Testis (tissue), 3 donors: ENCODE results near the gene ADD3. TPM values are rescaled to one million over a fixed set of nuclear protein-coding genes. Genes with fewer than 3 reads are reported as not detected.
A peak's percentile ranks its signal among the peaks of the same experiment; 100 is the strongest.

Source experiments
- DNase-seq: peaks from one replicate; pipeline ENCODE4 v3.0.0-alpha.2; 2019
- H3K27ac ChIP-seq, 2 donors: fragments of 200-600 bp; sonication (generic); one replicate each; pipeline ENCODE4 v1.5.1; 2019
- H3K27me3 ChIP-seq: fragments of 200-600 bp; sonication (generic); one replicate; pipeline ENCODE4 v1.5.1; 2019
- H3K36me3 ChIP-seq: fragments of 200-600 bp; sonication (generic); one replicate; pipeline ENCODE4 v1.5.1; 2017; ENCODE audit warnings: low read depth; ENCODE audit errors: missing control alignments
- H3K4me1 ChIP-seq: fragments of 200-600 bp; sonication (generic); one replicate; pipeline ENCODE4 v1.5.1; 2019
- H3K4me3 ChIP-seq, 2 donors: fragments of 200-600 bp; sonication (generic); one replicate each; pipeline ENCODE4 v1.5.1; 2017 to 2019
- H3K9me3 ChIP-seq: fragments of 200-600 bp; sonication (generic); one replicate; pipeline ENCODE4 v1.5.1; 2017
- CTCF ChIP-seq, 3 experiments: fragments of 450-650 bp in 2 of 3; fragments of 200-600 bp in 1 of 3; sonication (generic) in 1 of 3; IDR thresholded peaks; one replicate each; pipeline ENCODE4 v1.5.1; 2016 to 2019; ENCODE audit warnings: antibody characterized with exemption in 3 of 3, mild to moderate bottlenecking in 2 of 3, moderate library complexity in 1 of 3
- POLR2A ChIP-seq: fragments of 450-650 bp; IDR thresholded peaks from one replicate; pipeline ENCODE4 v1.6.1; 2017; ENCODE audit warnings: antibody characterized with exemption, mild to moderate bottlenecking, moderate library complexity
- WGBS, 2 donors: methylation state at CpG; one replicate each; pipeline ENCODE4 v1.1.5; 2018; 5-methylcytosine and 5-hydroxymethylcytosine counted together
- intact Hi-C: fragments of 100-400 bp; cut with DNase I; formaldehyde crosslinking; loops from one replicate; pipeline ENCODE4 v1.15.1; 2023; ENCODE audit warnings: low total_unique reads
- polyA plus RNA-seq: library from polyadenylated mRNA; stranded (reverse); fragments of 350-450 nt; fragmentation: Illumina TruSeq; extraction: RNeasy Lipid Tissue Mini Kit (QIAGEN cat#74804); gene quantifications from one replicate; pipeline ENCODE4 v1.2.3, GENCODE V29; 2014; ENCODE audit warnings: low read depth, low replicate concordance; ENCODE audit not compliant: insufficient read depth
- total RNA-seq, 2 donors: library from RNA; depleted of rRNA; stranded (reverse); fragments of >200 nt; gene quantifications; one replicate each; pipeline ENCODE4 v1.2.3, GENCODE V29; 2016

The ADD3 gene
- total and polyA plus RNA-seq, 3 donors from 2014 or later, result 155 to 394 (median 240) TPM

- intact Hi-C loops, result no loop called here
- H3K4me1 ChIP-seq, result no peaks in the 10 kb centered on the region
- H3K4me3 ChIP-seq, result no peak overlapping the region
- no peak overlapping the region for H3K27ac ChIP-seq
- no peaks in the 10 kb centered on the region for H3K36me3 ChIP-seq
- H3K27me3 ChIP-seq, result no peaks in the 10 kb centered on the region
- TF ChIP-seq POLR2A, result no peak
- no peak for TF ChIP-seq CTCF (IDR thresholded peaks at IDR 0.05)
- 100% methylated on average over 1 to 2 of the region's 2 CpGs for WGBS, 2 donors
- no peak for DNase-seq
- H3K9me3 ChIP-seq, result no peaks in the 10 kb centered on the region
Measured at GRCh38 chr10:110065269-110065668, 57.5 kb downstream of the ADD3 start.

DNA sequence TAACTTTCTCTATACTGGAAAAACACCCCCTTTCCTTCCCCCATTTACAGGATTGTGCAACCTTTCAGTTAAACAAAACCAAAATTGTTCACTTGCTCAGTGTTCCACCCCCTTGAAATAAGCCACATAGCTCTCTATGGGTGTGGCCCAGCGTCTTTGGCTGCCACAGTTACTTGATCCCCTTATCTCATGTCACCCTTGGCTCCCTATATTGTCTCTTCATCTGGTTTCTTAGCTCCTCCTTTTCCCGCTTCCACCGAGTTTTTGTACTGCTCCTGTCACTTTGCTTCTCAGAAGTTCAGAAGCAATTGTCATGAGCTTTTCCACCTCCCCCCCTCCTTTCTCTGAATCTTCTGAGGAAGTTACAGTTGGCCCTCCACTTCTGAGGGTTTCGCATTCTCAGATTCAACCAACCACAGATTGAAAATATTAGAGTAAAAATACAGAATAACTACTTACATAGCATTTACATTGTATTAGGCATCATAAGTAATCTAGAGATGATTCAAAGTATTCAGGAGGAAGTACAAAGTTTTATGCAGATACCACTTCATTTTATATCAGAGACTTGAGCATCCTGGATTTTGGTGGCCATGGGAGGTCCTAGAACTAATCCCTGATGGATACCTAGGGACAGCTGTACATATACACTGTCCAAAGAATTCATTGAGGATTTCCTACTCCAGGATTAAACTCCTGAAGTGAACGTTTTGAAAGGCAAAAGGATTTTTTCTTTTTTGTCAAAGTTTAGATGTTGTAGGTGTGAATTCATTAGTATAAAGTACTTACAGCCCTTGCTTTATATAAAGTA, 60.4 kb downstream of the ADD3 start:
- H3K4me1 ChIP-seq, result peaks cover 6% of the 10 kb centered on the region
- H3K27me3 ChIP-seq, result no peaks in the 10 kb centered on the region
- no peaks in the 10 kb centered on the region for H3K36me3 ChIP-seq
- 58 to 63% methylated on average over 4 to 5 of the region's 5 CpGs for WGBS, 2 donors
- no peaks in the 10 kb centered on the region for H3K9me3 ChIP-seq
- H3K27ac ChIP-seq, result peak overlapping the region in 1 of 2 donors; percentile 26
- H3K4me3 ChIP-seq, result no peak overlapping the region
- DNase-seq, result no peak
- TF ChIP-seq POLR2A (no peak), CTCF (IDR thresholded peaks at IDR 0.05) (no peak)
- intact Hi-C loops, result no loop called here

- H3K9me3 ChIP-seq, result no peaks in the 10 kb centered on the region
- no peaks in the 10 kb centered on the region for H3K36me3 ChIP-seq
- intact Hi-C loops, result no loop called here
- TF ChIP-seq POLR2A (no peak), CTCF (IDR thresholded peaks at IDR 0.05) (no peak)
- no peaks in the 10 kb centered on the region for H3K27me3 ChIP-seq
- 73 to 79% methylated on average over 7 of the region's 7 CpGs for WGBS, 2 donors
- peaks cover 11% of the 10 kb centered on the region for H3K4me1 ChIP-seq
- no peak overlapping the region for H3K4me3 ChIP-seq
- no peak overlapping the region for H3K27ac ChIP-seq
- no peak for DNase-seq
Measured at GRCh38 chr10:110068780-110069179, 61.0 kb downstream of the ADD3 start.

- H3K9me3 ChIP-seq, result no peaks in the 10 kb centered on the region
- H3K27me3 ChIP-seq, result no peaks in the 10 kb centered on the region
- no peak overlapping the region for H3K27ac ChIP-seq
- H3K4me1 ChIP-seq, result peaks cover 17% of the 10 kb centered on the region
- no peaks in the 10 kb centered on the region for H3K36me3 ChIP-seq
- no peak overlapping the region for H3K4me3 ChIP-seq
- TF ChIP-seq POLR2A (no peak), CTCF (IDR thresholded peaks at IDR 0.05) (no peak)
- 61 to 80% methylated on average over 1 of the region's 1 CpG for WGBS, 2 donors
- no peak for DNase-seq
- intact Hi-C loops, result no loop called here
Measured at GRCh38 chr10:110069502-110069982, 61.8 kb downstream of the ADD3 start.

DNA sequence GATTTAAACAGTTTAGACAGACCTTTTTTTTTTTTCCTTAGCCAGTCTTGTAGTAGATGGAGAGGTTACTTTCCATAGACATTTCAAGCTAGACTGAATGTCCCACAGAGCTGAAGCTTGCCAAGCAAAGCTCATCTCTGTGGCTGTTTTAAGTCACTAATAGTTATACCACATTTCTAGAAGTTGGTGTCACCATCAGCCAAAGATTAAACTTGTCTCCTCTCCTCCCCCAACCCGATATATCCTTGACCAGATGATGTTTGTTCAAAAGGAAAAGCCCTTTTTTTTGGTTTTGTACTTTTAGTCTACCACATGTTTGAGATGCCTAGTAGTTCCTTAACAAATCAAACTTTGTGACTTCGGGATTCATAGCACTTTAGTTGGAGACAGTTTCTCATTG, 66.1 kb downstream of the ADD3 start:
- H3K27ac ChIP-seq, result no peak overlapping the region
- DNase-seq, result no peak
- no peaks in the 10 kb centered on the region for H3K36me3 ChIP-seq
- no peak for TF ChIP-seq POLR2A
- TF ChIP-seq CTCF (IDR thresholded peaks at IDR 0.05), result no peak
- H3K27me3 ChIP-seq, result no peaks in the 10 kb centered on the region
- no peaks in the 10 kb centered on the region for H3K9me3 ChIP-seq
- H3K4me1 ChIP-seq, result peaks cover 60% of the 10 kb centered on the region
- no peak overlapping the region for H3K4me3 ChIP-seq
- 50 to 60% methylated on average over 2 of the region's 2 CpGs for WGBS, 2 donors
- intact Hi-C loops, result no loop called here
